ENCODE results near the gene ACTN2.

Gene ACTN2

GRCh38 chr1:236725668-236726067, 39.4 kb downstream of the ACTN2 start:
- no peaks in the 10 kb centered on the region for H3K27me3 ChIP-seq (ENCODE audit: control insufficient read depth, insufficient read depth, low read length)
- H3K27ac ChIP-seq (ENCODE audit: low read depth, low read length): no peak overlapping the region
- no peak overlapping the region for H3K9ac ChIP-seq (ENCODE audit: low read length)
- no peaks in the 10 kb centered on the region for H3K36me3 ChIP-seq (ENCODE audit: control insufficient read depth, insufficient read depth, low read length)
- H3K4me1 ChIP-seq (ENCODE audit: control insufficient read depth, insufficient read depth, low read length): no peaks in the 10 kb centered on the region
- H3K4me3 ChIP-seq (ENCODE audit: low read length): no peak overlapping the region

- H3K36me3 ChIP-seq (ENCODE audit: control insufficient read depth, insufficient read depth, low read length): no peaks in the 10 kb centered on the region
- H3K27me3 ChIP-seq (ENCODE audit: control insufficient read depth, insufficient read depth, low read length): no peaks in the 10 kb centered on the region
- H3K4me3 ChIP-seq (ENCODE audit: low read length): no peak overlapping the region
- H3K4me1 ChIP-seq (ENCODE audit: control insufficient read depth, insufficient read depth, low read length): no peaks in the 10 kb centered on the region
- H3K27ac ChIP-seq (ENCODE audit: low read depth, low read length): no peak overlapping the region
- no peak overlapping the region for H3K9ac ChIP-seq (ENCODE audit: low read length)
These were observed 41.2 kb downstream of the ACTN2 start for GRCh38 chr1:236727521-236727920.

GRCh38 chr1:236728752-236729151, 42.5 kb downstream of the ACTN2 start:
- H3K4me1 ChIP-seq (ENCODE audit: control insufficient read depth, insufficient read depth, low read length): no peaks in the 10 kb centered on the region

GRCh38 chr1:236733653-236734052, 47.4 kb downstream of the ACTN2 start:
- no peaks in the 10 kb centered on the region for H3K27me3 ChIP-seq (ENCODE audit: control insufficient read depth, insufficient read depth, low read length)
- H3K4me3 ChIP-seq (ENCODE audit: low read length): no peak overlapping the region
- H3K9ac ChIP-seq (ENCODE audit: low read length): no peak overlapping the region
- no peak overlapping the region for H3K27ac ChIP-seq (ENCODE audit: low read depth, low read length)
- no peaks in the 10 kb centered on the region for H3K4me1 ChIP-seq (ENCODE audit: control insufficient read depth, insufficient read depth, low read length)
- no peaks in the 10 kb centered on the region for H3K36me3 ChIP-seq (ENCODE audit: control insufficient read depth, insufficient read depth, low read length)

More at GRCh38 chr1:236728752-236729151, 42.5 kb downstream of the ACTN2 start:
- Histone ChIP-seq H3K27ac (ENCODE audit: low read depth, low read length) (no peak overlapping the region), H3K9ac (ENCODE audit: low read length) (no peak overlapping the region), H3K27me3 (ENCODE audit: control insufficient read depth, insufficient read depth, low read length) (no peaks in the 10 kb centered on the region), H3K36me3 (ENCODE audit: control insufficient read depth, insufficient read depth, low read length) (no peaks in the 10 kb centered on the region), H3K4me3 (ENCODE audit: low read length) (no peak overlapping the region)

GRCh38 chr1:236734141-236734765, 48.0 kb downstream of the ACTN2 start:
- H3K9ac ChIP-seq (ENCODE audit: low read length): no peak overlapping the region
- H3K27ac ChIP-seq (ENCODE audit: low read depth, low read length): no peak overlapping the region
- no peak overlapping the region for H3K4me3 ChIP-seq (ENCODE audit: low read length)
- no peaks in the 10 kb centered on the region for H3K36me3 ChIP-seq (ENCODE audit: control insufficient read depth, insufficient read depth, low read length)
- no peaks in the 10 kb centered on the region for H3K4me1 ChIP-seq (ENCODE audit: control insufficient read depth, insufficient read depth, low read length)
- H3K27me3 ChIP-seq (ENCODE audit: control insufficient read depth, insufficient read depth, low read length): no peaks in the 10 kb centered on the region

GRCh38 chr1:236736761-236737160, 50.5 kb downstream of the ACTN2 start:
- H3K27ac ChIP-seq (ENCODE audit: low read depth, low read length): no peak overlapping the region
- no peaks in the 10 kb centered on the region for H3K4me1 ChIP-seq (ENCODE audit: control insufficient read depth, insufficient read depth, low read length)
- no peaks in the 10 kb centered on the region for H3K27me3 ChIP-seq (ENCODE audit: control insufficient read depth, insufficient read depth, low read length)
- no peak overlapping the region for H3K9ac ChIP-seq (ENCODE audit: low read length)
- no peaks in the 10 kb centered on the region for H3K36me3 ChIP-seq (ENCODE audit: control insufficient read depth, insufficient read depth, low read length)
- no peak overlapping the region for H3K4me3 ChIP-seq (ENCODE audit: low read length)

- Histone ChIP-seq H3K36me3 (ENCODE audit: control insufficient read depth, insufficient read depth, low read length) (no peaks in the 10 kb centered on the region), H3K9ac (ENCODE audit: low read length) (no peak overlapping the region), H3K27ac (ENCODE audit: low read depth, low read length) (no peak overlapping the region), H3K4me3 (ENCODE audit: low read length) (no peak overlapping the region), H3K4me1 (ENCODE audit: control insufficient read depth, insufficient read depth, low read length) (no peaks in the 10 kb centered on the region), H3K27me3 (ENCODE audit: control insufficient read depth, insufficient read depth, low read length) (no peaks in the 10 kb centered on the region)
These were observed 55.5 kb downstream of the ACTN2 start for GRCh38 chr1:236741753-236742152.

GRCh38 chr1:236742421-236743160, 56.3 kb downstream of the ACTN2 start:
- no peaks in the 10 kb centered on the region for H3K36me3 ChIP-seq (ENCODE audit: control insufficient read depth, insufficient read depth, low read length)
- H3K27me3 ChIP-seq (ENCODE audit: control insufficient read depth, insufficient read depth, low read length): no peaks in the 10 kb centered on the region
- no peak overlapping the region for H3K4me3 ChIP-seq (ENCODE audit: low read length)
- no peak overlapping the region for H3K9ac ChIP-seq (ENCODE audit: low read length)
- no peaks in the 10 kb centered on the region for H3K4me1 ChIP-seq (ENCODE audit: control insufficient read depth, insufficient read depth, low read length)
- no peak overlapping the region for H3K27ac ChIP-seq (ENCODE audit: low read depth, low read length)

GRCh38 chr1:236744533-236744932, 58.2 kb downstream of the ACTN2 start:
- Histone ChIP-seq H3K36me3 (ENCODE audit: control insufficient read depth, insufficient read depth, low read length) (no peaks in the 10 kb centered on the region), H3K4me1 (ENCODE audit: control insufficient read depth, insufficient read depth, low read length) (no peaks in the 10 kb centered on the region), H3K27me3 (ENCODE audit: control insufficient read depth, insufficient read depth, low read length) (no peaks in the 10 kb centered on the region), H3K9ac (ENCODE audit: low read length) (no peak overlapping the region), H3K4me3 (ENCODE audit: low read length) (no peak overlapping the region), H3K27ac (ENCODE audit: low read depth, low read length) (no peak overlapping the region)

- no peaks in the 10 kb centered on the region for H3K36me3 ChIP-seq (ENCODE audit: control insufficient read depth, insufficient read depth, low read length)
- no peak overlapping the region for H3K27ac ChIP-seq (ENCODE audit: low read depth, low read length)
- H3K27me3 ChIP-seq (ENCODE audit: control insufficient read depth, insufficient read depth, low read length): no peaks in the 10 kb centered on the region
- H3K9ac ChIP-seq (ENCODE audit: low read length): no peak overlapping the region
- H3K4me3 ChIP-seq (ENCODE audit: low read length): no peak overlapping the region
- no peaks in the 10 kb centered on the region for H3K4me1 ChIP-seq (ENCODE audit: control insufficient read depth, insufficient read depth, low read length)
These were observed 60.5 kb downstream of the ACTN2 start for GRCh38 chr1:236746785-236747184.

DNA sequence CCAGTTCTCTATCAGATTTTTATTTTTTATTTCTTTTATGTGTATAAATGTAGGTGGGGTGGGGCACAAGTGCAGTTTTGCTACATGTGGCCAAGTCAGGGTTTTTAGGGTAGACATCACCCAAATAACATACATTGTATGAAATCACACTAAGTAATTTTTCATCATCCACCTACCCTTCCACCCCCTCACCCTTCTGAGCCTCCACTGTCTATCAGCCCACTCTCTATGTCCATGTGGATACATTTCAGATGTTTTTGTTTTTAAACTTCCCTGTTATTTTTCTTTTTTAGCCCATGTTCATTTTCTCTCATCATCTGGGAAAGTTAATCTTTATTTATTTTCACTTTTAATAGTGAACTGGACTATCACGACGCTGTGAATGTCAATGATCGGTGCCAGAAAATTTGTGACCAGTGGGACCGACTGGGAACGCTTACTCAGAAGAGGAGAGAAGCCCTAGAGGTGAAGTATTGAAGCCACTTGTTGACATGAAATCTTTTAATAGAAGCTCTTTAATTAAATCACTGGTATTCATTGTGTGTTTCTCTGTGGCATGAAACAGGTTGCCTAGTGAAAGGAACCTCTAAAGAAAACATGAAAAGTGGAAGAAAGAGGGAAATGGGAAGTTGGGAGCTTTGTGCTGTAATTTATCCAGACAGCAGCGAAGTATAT, 61.1 kb downstream of the ACTN2 start:
- H3K27ac ChIP-seq (ENCODE audit: low read depth, low read length): no peak overlapping the region
- no peaks in the 10 kb centered on the region for H3K27me3 ChIP-seq (ENCODE audit: control insufficient read depth, insufficient read depth, low read length)
- no peak overlapping the region for H3K4me3 ChIP-seq (ENCODE audit: low read length)
- H3K9ac ChIP-seq (ENCODE audit: low read length): no peak overlapping the region
- no peaks in the 10 kb centered on the region for H3K36me3 ChIP-seq (ENCODE audit: control insufficient read depth, insufficient read depth, low read length)
- no peaks in the 10 kb centered on the region for H3K4me1 ChIP-seq (ENCODE audit: control insufficient read depth, insufficient read depth, low read length)

DNA sequence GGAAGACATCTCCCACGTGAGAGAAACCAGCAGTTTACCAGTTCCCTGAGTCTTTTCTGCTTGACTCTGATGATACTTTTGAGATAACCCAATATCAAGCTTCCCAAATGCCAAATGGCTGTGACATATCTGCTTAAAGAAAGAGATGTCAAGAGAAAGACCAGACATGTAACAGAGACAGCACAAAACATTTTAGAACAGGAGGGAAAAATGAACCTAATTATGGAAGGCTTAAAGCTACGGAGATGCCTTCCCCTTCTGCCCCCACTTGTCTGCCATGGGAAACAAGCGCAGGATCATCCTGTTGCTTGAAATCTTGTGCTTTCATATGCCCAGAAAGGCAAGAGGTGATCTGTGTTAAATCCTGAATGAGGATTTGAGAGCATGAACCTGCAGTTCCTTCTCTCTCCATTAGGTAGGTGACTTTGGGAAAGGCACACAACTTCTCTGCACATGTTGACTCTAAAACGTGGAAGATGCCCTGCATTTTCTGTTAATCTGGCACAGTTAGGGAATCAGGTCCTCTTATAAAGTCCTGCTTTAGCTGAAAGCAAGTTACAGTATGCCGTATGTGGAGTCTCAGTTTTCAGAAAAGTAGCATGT, 62.1 kb downstream of the ACTN2 start:
- H3K36me3 ChIP-seq (ENCODE audit: control insufficient read depth, insufficient read depth, low read length): no peaks in the 10 kb centered on the region
- no peak overlapping the region for H3K27ac ChIP-seq (ENCODE audit: low read depth, low read length)

More for the DNA sequence above, 62.1 kb downstream of the ACTN2 start:
- Histone ChIP-seq H3K4me1 (ENCODE audit: control insufficient read depth, insufficient read depth, low read length) (no peaks in the 10 kb centered on the region), H3K27me3 (ENCODE audit: control insufficient read depth, insufficient read depth, low read length) (no peaks in the 10 kb centered on the region), H3K9ac (ENCODE audit: low read length) (no peak overlapping the region), H3K4me3 (ENCODE audit: low read length) (no peak overlapping the region)

Data from rectal smooth muscle tissue (tissue), 1 donor.